Panc1 (cell line): ENCODE measurements around the gene TOP1. TPM values are rescaled to one million over a fixed set of nuclear protein-coding genes. Genes with fewer than 3 reads are reported as not detected.

Experiments
- ATAC-seq: fragments of 200-7000 bp; cut with Tn5 transposase; 2 replicates; pipeline ENCODE4 v1.9.1; 2020; ENCODE audit warnings: mild to moderate bottlenecking, moderate library complexity
- BruUV-seq: library from RNA; stranded (reverse); fragments of 400-500 nt; replicated peaks from 2 replicates; lab custom pipeline; 2021; lab: Mats Ljungman, UMichigan
- CTCF ChIA-PET: fragments of 300-600 bp; sonication (Branson Sonifier 250); formaldehyde crosslinking; loops from one replicate; lab custom pipeline; 2022; ENCODE audit warnings: antibody characterized with exemption; lab: Charles Lee
- POLR2A ChIA-PET: fragments of 300-600 bp; sonication (Branson Sonifier 250); formaldehyde crosslinking; loops from one replicate; lab custom pipeline; 2022; ENCODE audit warnings: antibody characterized with exemption; lab: Charles Lee
- DNase-seq: peaks from one replicate; pipeline ENCODE4 v3.0.0-alpha.2; 2010; ENCODE audit warnings: low read depth, low spot score
- H3K27ac ChIP-seq: 2 replicates; pipeline ENCODE4 v1.5.1; 2011; ENCODE audit warnings: mild to moderate bottlenecking, low read length, inconsistent platforms
- H3K27me3 ChIP-seq: fragments of 200-500 bp; sonication (Bioruptor generic); 2 replicates; pipeline ENCODE4 v1.6.0; 2014; ENCODE audit warnings: low read length, inconsistent platforms; ENCODE audit not compliant: control insufficient read depth, insufficient read depth
- H3K36me3 ChIP-seq: fragments of 200-500 bp; sonication (Bioruptor generic); 2 replicates; pipeline ENCODE4 v1.5.1; 2014; ENCODE audit warnings: inconsistent platforms, mild to moderate bottlenecking, low read length, moderate library complexity; ENCODE audit not compliant: control insufficient read depth, insufficient read depth
- H3K4me1 ChIP-seq: 2 replicates; pipeline ENCODE4 v1.5.1; 2011; ENCODE audit warnings: inconsistent platforms, mild to moderate bottlenecking, low read length, moderate library complexity; ENCODE audit not compliant: control insufficient read depth, insufficient read depth
- H3K4me3 ChIP-seq, 2 experiments: 2 replicates each; pipeline ENCODE4 v1.5.1; 2011 to 2012; ENCODE audit warnings: low read depth in 2 of 2, low read length in 2 of 2, mild to moderate bottlenecking in 2 of 2, inconsistent platforms in 1 of 2, moderate library complexity in 1 of 2
- H3K9me3 ChIP-seq: fragments of 200-500 bp; sonication (Bioruptor generic); 2 replicates; pipeline ENCODE4 v1.5.1; 2014; ENCODE audit warnings: low read depth, mild to moderate bottlenecking, inconsistent platforms, low read length, moderate library complexity; ENCODE audit not compliant: control insufficient read depth, insufficient read depth
- CTCF ChIP-seq: fragments of 450-650 bp; IDR thresholded peaks from 2 replicates; pipeline ENCODE4 v1.5.1; 2017; ENCODE audit warnings: mild to moderate bottlenecking
- POLR2AphosphoS5 ChIP-seq: IDR thresholded peaks from 2 replicates; pipeline ENCODE4 v1.6.1; 2012; ENCODE audit warnings: mild to moderate bottlenecking, low read depth, low read length, moderate library complexity
- REST ChIP-seq, 2 experiments: IDR thresholded peaks; 2 replicates each; pipeline ENCODE4 v1.6.1; 2011 to 2012; ENCODE audit warnings: low read depth in 2 of 2, control low read depth in 1 of 2, low read length in 1 of 2, mild to moderate bottlenecking in 1 of 2, moderate library complexity in 1 of 2; ENCODE audit not compliant: insufficient read depth in 1 of 2
- SIN3A ChIP-seq: IDR thresholded peaks from 2 replicates; pipeline ENCODE4 v1.6.1; 2012; ENCODE audit warnings: low read depth, mild to moderate bottlenecking, low read length, moderate library complexity, borderline replicate concordance; ENCODE audit not compliant: insufficient read depth
- TCF7L2 ChIP-seq: IDR thresholded peaks from 2 replicates; pipeline ENCODE4 v1.6.1; 2011; ENCODE audit warnings: mild to moderate bottlenecking, low read depth, low read length, inconsistent platforms
- in situ Hi-C: cut with HindIII; loops from 2 replicates; pipeline ENCODE4 v1.10.0; 2016; ENCODE audit warnings: low sequenced_read_pairs, low pct_unique_long_range_greater_than_20kb
- intact Hi-C: fragments of 100-400 bp; cut with micrococcal nuclease; formaldehyde crosslinking; loops from one replicate; pipeline ENCODE4 v1.10.0; 2022; ENCODE audit not compliant: unreplicated experiment
- total RNA-seq: library from RNA; stranded (reverse); gene quantifications from one replicate; pipeline ENCODE4 v1.2.1, GENCODE V29; 2021; ENCODE audit not compliant: unreplicated experiment

The TOP1 gene
- total RNA-seq, 1 experiment from 2014 or later = 65.2 TPM

GRCh38 chr20:41101660-41102059 is 73.0 kb downstream of the TOP1 start:
- H3K4me1 ChIP-seq = no peaks in the 10 kb centered on the region
- H3K4me3 ChIP-seq = no peak overlapping the region
- H3K27me3 ChIP-seq = no peaks in the 10 kb centered on the region
- H3K36me3 ChIP-seq = peaks cover 74% of the 10 kb centered on the region
- DNase-seq = no peak
- BruUV-seq = TSS peak; percentile 23
- no peak for ATAC-seq
- ChIA-PET CTCF (no interaction called here), POLR2A (no interaction called here)
- intact Hi-C loops (no loop called here), in situ Hi-C loops (no loop called here)
- H3K9me3 ChIP-seq = no peaks in the 10 kb centered on the region
- TF ChIP-seq CTCF = no peak
- no peak overlapping the region for H3K27ac ChIP-seq

- ATAC-seq (no peak), DNase-seq (no peak)
- H3K4me1 ChIP-seq = no peaks in the 10 kb centered on the region
- BruUV-seq = no TSS peak
- POLR2A ChIA-PET = no interaction called here
- intact Hi-C loops (no loop called here), in situ Hi-C loops (no loop called here)
- H3K9me3 ChIP-seq = no peaks in the 10 kb centered on the region
- no peak overlapping the region for H3K27ac ChIP-seq
- peaks cover 57% of the 10 kb centered on the region for H3K36me3 ChIP-seq
- no peak for TF ChIP-seq REST (IDR thresholded peaks at IDR 0.05; ENCODE audit: insufficient read depth in 1 of 2, low read depth in 2 of 2, low read length in 1 of 2)
- no peak for TF ChIP-seq SIN3A
- TF ChIP-seq CTCF = no peak
- TF ChIP-seq TCF7L2 = no peak
- TF ChIP-seq POLR2AphosphoS5 = no peak
- CTCF ChIA-PET = no interaction called here
- no peaks in the 10 kb centered on the region for H3K27me3 ChIP-seq
- H3K4me3 ChIP-seq = no peak overlapping the region
Observed at GRCh38 chr20:41108531-41108930, 79.9 kb downstream of the TOP1 start.

GRCh38 chr20:41110012-41110411 is 81.4 kb downstream of the TOP1 start:
- H3K4me3 ChIP-seq = no peak overlapping the region
- ATAC-seq = no peak
- no peak overlapping the region for H3K27ac ChIP-seq
- H3K36me3 ChIP-seq = peaks cover 60% of the 10 kb centered on the region
- H3K9me3 ChIP-seq = no peaks in the 10 kb centered on the region
- intact Hi-C loops = no loop called here
- no TSS peak for BruUV-seq
- ChIA-PET POLR2A (no interaction called here), CTCF (no interaction called here)
- TF ChIP-seq TCF7L2 = no peak
- TF ChIP-seq SIN3A = no peak
- no peak for TF ChIP-seq POLR2AphosphoS5
- no peak for TF ChIP-seq CTCF
- no peak for TF ChIP-seq REST (IDR thresholded peaks at IDR 0.05; ENCODE audit: insufficient read depth in 1 of 2, low read depth in 2 of 2, low read length in 1 of 2)
- in situ Hi-C loops = no loop called here
- no peaks in the 10 kb centered on the region for H3K27me3 ChIP-seq
- DNase-seq = no peak
- no peaks in the 10 kb centered on the region for H3K4me1 ChIP-seq
